GM12872 (cell line): Measurements from ENCODE around the gene FYB2.

ENCODE experiments used
- TF ChIP-seq, protein P1 (sequence below): IDR thresholded peaks from 3 replicates; pipeline ENCODE4 v1.5.1; 2011; ENCODE audit warnings: low read depth, mild to moderate bottlenecking, low read length, moderate library complexity; ENCODE audit not compliant: insufficient read depth

FYB2 gene

DNA sequence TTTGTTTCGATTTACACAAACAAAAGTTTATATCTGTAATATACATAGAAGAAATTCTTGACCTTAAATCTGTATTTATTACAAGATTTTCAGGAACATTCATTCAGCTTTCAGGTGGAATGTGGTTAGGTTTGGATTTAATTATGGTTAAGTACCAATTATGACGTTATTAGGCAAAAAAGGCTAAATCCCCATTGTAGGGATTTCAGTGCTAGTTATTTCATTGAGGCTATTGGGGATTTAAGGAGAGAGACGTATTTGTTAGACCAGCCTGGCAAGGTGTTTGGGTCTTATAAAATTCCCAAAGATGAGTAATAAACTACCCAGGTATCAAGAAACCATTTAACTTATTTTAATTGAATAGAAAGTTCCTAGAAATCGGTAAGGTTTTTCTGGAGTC is 148.1 kb downstream of the FYB2 start:
- TF ChIP-seq, protein P1, sequence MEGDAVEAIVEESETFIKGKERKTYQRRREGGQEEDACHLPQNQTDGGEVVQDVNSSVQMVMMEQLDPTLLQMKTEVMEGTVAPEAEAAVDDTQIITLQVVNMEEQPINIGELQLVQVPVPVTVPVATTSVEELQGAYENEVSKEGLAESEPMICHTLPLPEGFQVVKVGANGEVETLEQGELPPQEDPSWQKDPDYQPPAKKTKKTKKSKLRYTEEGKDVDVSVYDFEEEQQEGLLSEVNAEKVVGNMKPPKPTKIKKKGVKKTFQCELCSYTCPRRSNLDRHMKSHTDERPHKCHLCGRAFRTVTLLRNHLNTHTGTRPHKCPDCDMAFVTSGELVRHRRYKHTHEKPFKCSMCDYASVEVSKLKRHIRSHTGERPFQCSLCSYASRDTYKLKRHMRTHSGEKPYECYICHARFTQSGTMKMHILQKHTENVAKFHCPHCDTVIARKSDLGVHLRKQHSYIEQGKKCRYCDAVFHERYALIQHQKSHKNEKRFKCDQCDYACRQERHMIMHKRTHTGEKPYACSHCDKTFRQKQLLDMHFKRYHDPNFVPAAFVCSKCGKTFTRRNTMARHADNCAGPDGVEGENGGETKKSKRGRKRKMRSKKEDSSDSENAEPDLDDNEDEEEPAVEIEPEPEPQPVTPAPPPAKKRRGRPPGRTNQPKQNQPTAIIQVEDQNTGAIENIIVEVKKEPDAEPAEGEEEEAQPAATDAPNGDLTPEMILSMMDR: no peak

DNA sequence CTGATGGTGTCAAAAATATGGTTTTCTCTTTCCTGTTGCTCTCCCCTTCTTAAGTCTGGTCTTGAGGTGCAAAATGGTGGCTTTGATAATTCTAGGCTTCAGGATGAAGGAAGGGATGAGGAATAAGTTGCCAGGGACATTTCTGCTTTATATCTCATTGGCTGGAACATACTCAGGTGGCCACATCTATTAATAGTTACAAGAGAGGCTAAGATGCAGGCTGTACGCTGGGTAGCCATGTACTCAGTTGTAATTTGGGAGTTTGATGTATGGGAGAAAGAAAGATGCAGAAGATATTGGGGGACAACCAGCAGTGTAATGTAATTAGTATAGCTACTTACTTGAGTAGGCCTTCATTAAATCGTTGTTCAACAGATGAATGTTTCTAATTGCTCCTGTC is 148.9 kb downstream of the FYB2 start:
- TF ChIP-seq, protein P1: no peak
